RWPE2 (cell line): ENCODE results near the gene TRAP1.

Experiments
- ATAC-seq: fragments of 200-7000 bp; cut with Tn5 transposase; 3 replicates; pipeline ENCODE4 v1.9.1; 2021; ENCODE audit warnings: low read depth
- DNase-seq: peaks from one replicate; pipeline ENCODE4 v3.0.0-alpha.2; 2020; ENCODE audit warnings: low spot score
- H3K27ac ChIP-seq: fragments of 450-650 bp; 2 replicates; pipeline ENCODE4 v1.5.1; 2017; ENCODE audit warnings: mild to moderate bottlenecking; ENCODE audit not compliant: poor library complexity, severe bottlenecking
- H3K27me3 ChIP-seq: fragments of 250-450 bp; sonication (Bioruptor Pico); 2 replicates; pipeline ENCODE4 v1.5.1; 2021; ENCODE audit warnings: mild to moderate bottlenecking, moderate library complexity; ENCODE audit not compliant: insufficient read depth, poor library complexity, severe bottlenecking
- H3K36me3 ChIP-seq: fragments of 250-450 bp; sonication (Bioruptor Pico); 2 replicates; pipeline ENCODE4 v1.5.1; 2020; ENCODE audit warnings: low read depth, mild to moderate bottlenecking, moderate library complexity
- H3K4me1 ChIP-seq: fragments of 250-450 bp; sonication (Bioruptor Pico); 2 replicates; pipeline ENCODE4 v1.5.1; 2021; ENCODE audit warnings: mild to moderate bottlenecking, moderate library complexity; ENCODE audit not compliant: insufficient read depth, poor library complexity, severe bottlenecking
- H3K4me3 ChIP-seq: fragments of 250-450 bp; sonication (Bioruptor Pico); 2 replicates; pipeline ENCODE4 v1.5.1; 2021; ENCODE audit warnings: mild to moderate bottlenecking, moderate library complexity; ENCODE audit not compliant: severe bottlenecking
- H3K9me3 ChIP-seq: fragments of 250-450 bp; sonication (Bioruptor Pico); 2 replicates; pipeline ENCODE4 v1.5.1; 2021; ENCODE audit warnings: mild to moderate bottlenecking, moderate library complexity; ENCODE audit not compliant: severe bottlenecking
- TF ChIP-seq, protein P1 (sequence below): fragments of 450-650 bp; IDR thresholded peaks from one replicate; pipeline ENCODE4 v1.5.1; 2017; ENCODE audit warnings: mild to moderate bottlenecking, moderate library complexity; ENCODE audit not compliant: poor library complexity, severe bottlenecking

The TRAP1 gene

GRCh38 chr16:3739636-3740035 is 22.3 kb upstream of the TRAP1 start:
- H3K27me3 ChIP-seq, result no peaks in the 10 kb centered on the region
- no peak overlapping the region for H3K4me3 ChIP-seq
- no peaks in the 10 kb centered on the region for H3K9me3 ChIP-seq
- TF ChIP-seq, protein P1, sequence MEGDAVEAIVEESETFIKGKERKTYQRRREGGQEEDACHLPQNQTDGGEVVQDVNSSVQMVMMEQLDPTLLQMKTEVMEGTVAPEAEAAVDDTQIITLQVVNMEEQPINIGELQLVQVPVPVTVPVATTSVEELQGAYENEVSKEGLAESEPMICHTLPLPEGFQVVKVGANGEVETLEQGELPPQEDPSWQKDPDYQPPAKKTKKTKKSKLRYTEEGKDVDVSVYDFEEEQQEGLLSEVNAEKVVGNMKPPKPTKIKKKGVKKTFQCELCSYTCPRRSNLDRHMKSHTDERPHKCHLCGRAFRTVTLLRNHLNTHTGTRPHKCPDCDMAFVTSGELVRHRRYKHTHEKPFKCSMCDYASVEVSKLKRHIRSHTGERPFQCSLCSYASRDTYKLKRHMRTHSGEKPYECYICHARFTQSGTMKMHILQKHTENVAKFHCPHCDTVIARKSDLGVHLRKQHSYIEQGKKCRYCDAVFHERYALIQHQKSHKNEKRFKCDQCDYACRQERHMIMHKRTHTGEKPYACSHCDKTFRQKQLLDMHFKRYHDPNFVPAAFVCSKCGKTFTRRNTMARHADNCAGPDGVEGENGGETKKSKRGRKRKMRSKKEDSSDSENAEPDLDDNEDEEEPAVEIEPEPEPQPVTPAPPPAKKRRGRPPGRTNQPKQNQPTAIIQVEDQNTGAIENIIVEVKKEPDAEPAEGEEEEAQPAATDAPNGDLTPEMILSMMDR, result no peak
- DNase-seq, result no peak
- no peak for ATAC-seq
- no peaks in the 10 kb centered on the region for H3K4me1 ChIP-seq
- H3K27ac ChIP-seq, result no peak overlapping the region
- H3K36me3 ChIP-seq, result peaks cover 88% of the 10 kb centered on the region

- Histone ChIP-seq H3K36me3 (peaks cover 90% of the 10 kb centered on the region), H3K27ac (no peak overlapping the region), H3K9me3 (no peaks in the 10 kb centered on the region), H3K4me3 (no peak overlapping the region), H3K27me3 (no peaks in the 10 kb centered on the region), H3K4me1 (no peaks in the 10 kb centered on the region)
- TF ChIP-seq, protein P1, result no peak
- ATAC-seq, result no peak
- DNase-seq, result no peak
Measured at GRCh38 chr16:3738541-3738940, 21.2 kb upstream of the TRAP1 start.

DNA sequence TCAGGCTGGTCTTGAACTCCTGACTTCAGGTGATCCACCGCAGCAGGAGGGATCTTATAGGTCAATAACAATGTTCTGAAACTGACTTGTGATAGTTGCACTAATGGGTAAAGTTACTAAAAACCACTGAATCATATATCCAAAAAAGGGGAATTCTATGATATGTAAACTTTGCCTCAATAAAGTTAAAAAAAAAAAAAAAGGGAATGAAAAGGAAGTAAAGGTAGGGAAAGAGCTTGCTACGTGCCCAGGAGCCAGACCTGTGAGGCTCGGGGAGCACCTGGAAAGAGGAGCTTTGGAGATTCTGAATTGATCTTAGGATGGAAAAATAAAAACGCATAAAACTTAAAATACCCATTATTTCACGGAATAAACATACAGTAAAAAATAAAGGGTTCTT is 20.8 kb upstream of the TRAP1 start:
- H3K4me3 ChIP-seq, result no peak overlapping the region
- peaks cover 85% of the 10 kb centered on the region for H3K36me3 ChIP-seq
- no peak overlapping the region for H3K27ac ChIP-seq
- H3K9me3 ChIP-seq, result no peaks in the 10 kb centered on the region
- ATAC-seq (no peak), DNase-seq (no peak)
- no peaks in the 10 kb centered on the region for H3K27me3 ChIP-seq
- TF ChIP-seq, protein P1, result no peak
- no peaks in the 10 kb centered on the region for H3K4me1 ChIP-seq

DNA sequence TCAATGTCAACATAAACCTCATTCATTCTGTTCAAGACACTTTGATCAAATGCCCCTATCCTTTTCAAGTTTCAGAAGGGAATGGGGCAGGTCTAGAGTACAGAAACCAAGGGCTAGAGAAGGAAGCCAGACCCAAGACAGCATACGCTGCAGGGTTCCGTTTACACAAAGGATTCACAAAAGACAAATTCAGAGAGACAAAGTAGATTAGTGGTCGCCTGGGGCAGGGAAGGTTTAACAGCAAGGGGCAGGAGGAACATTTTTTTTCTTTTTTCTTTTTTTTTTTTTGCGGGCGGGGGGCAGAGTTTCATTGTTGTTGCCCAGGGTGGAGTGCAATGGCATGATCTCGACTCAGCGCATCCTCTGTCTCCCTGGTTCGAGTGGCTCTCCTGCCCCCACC is 19.9 kb upstream of the TRAP1 start:
- H3K9me3 ChIP-seq, result no peaks in the 10 kb centered on the region

GRCh38 chr16:3736116-3736515 is 18.8 kb upstream of the TRAP1 start:
- Histone ChIP-seq H3K4me1 (no peaks in the 10 kb centered on the region), H3K4me3 (no peak overlapping the region), H3K36me3 (peaks cover 75% of the 10 kb centered on the region), H3K27ac (no peak overlapping the region), H3K9me3 (no peaks in the 10 kb centered on the region), H3K27me3 (no peaks in the 10 kb centered on the region)
- TF ChIP-seq, protein P1, result no peak
- ATAC-seq (no peak), DNase-seq (no peak)

More for the DNA sequence above, 19.9 kb upstream of the TRAP1 start:
- no peaks in the 10 kb centered on the region for H3K27me3 ChIP-seq
- TF ChIP-seq, protein P1, result no peak
- DNase-seq, result no peak
- no peak overlapping the region for H3K4me3 ChIP-seq
- H3K27ac ChIP-seq, result no peak overlapping the region
- H3K36me3 ChIP-seq, result peaks cover 80% of the 10 kb centered on the region
- H3K4me1 ChIP-seq, result no peaks in the 10 kb centered on the region
- no peak for ATAC-seq
